ENCODE data around the gene IFIT1B.

The IFIT1B gene

DNA sequence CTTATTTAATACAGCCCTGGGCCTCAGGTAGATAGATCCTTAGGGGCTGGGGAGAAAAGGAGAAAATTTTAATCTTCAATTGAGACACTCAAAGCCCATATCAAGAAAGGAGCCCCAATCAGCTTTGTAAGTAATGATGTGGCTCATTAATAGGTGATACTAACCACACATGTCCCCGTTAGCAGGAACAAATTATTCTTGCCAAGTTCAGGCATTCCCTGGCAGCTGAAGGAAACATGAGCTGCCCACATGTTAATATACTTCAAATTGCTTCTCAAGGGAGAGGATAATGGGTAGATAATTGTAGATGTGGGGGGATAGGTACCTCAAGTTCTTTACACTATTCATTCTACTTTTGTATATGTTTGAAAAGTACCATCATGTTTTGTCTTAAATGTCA is 51.0 kb downstream of the IFIT1B start:
- no peak for DNase-seq (ENCODE audit: low read depth, low spot score)
- H3K36me3 ChIP-seq (ENCODE audit: control insufficient read depth, insufficient read depth, low read length), result no peaks in the 10 kb centered on the region
- H3K27me3 ChIP-seq (ENCODE audit: control insufficient read depth, insufficient read depth, low read length), result no peaks in the 10 kb centered on the region
- WGBS (ENCODE audit: insufficient coverage, insufficient read length), result no CpG with 5 or more reads among the region's 1 CpG
- H3K9me3 ChIP-seq (ENCODE audit: control insufficient read depth, insufficient read depth, low read length), result no peaks in the 10 kb centered on the region
- H3K4me1 ChIP-seq (ENCODE audit: control insufficient read depth, insufficient read depth, low read length), result peaks cover 2% of the 10 kb centered on the region; the same call in 1 of the 2 replicates
- no peak overlapping the region for H3K27ac ChIP-seq (ENCODE audit: low read length)
- no peak overlapping the region for H3K4me3 ChIP-seq (ENCODE audit: low read length)

DNA sequence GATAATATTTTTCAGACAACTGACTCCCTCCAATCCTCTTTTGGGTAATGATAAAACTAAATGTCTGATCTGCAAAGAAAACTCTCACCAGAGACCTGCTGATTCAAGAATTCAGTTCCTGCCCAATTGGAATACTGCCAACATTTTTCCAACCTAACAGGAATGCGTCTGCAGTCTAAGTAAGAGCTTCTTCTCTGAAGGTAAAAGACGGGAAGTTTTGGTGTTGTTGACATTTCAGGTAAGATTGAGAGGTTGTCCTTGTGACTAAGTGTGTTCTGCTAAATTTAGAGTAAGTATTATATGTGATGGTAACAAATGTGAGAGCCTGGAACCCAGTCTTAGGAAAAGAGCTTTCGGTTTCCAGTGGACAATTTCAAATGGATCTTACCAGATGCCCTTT is 54.1 kb downstream of the IFIT1B start:
- no CpG with 5 or more reads among the region's 3 CpGs for WGBS (ENCODE audit: insufficient coverage, insufficient read length)
- no peak overlapping the region for H3K27ac ChIP-seq (ENCODE audit: low read length)
- no peak for DNase-seq (ENCODE audit: low read depth, low spot score)
- no peak overlapping the region for H3K4me3 ChIP-seq (ENCODE audit: low read length)
- H3K27me3 ChIP-seq (ENCODE audit: control insufficient read depth, insufficient read depth, low read length), result no peaks in the 10 kb centered on the region
- H3K36me3 ChIP-seq (ENCODE audit: control insufficient read depth, insufficient read depth, low read length), result no peaks in the 10 kb centered on the region
- H3K4me1 ChIP-seq (ENCODE audit: control insufficient read depth, insufficient read depth, low read length), result 0 out of 2 replicates have a peak, but pooled peaks cover 2% of the 10 kb centered on the region
- H3K9me3 ChIP-seq (ENCODE audit: control insufficient read depth, insufficient read depth, low read length), result no peaks in the 10 kb centered on the region

Measured in iPS DF 6.9 (cell line).